ENCODE results near the gene DUOXA2.
A peak's percentile ranks its signal among the peaks of the same experiment; 100 is the strongest.
"Not testable (repeated sequence)": the region's sequence is repeated elsewhere in the genome, so short reads cannot be mapped to it uniquely, and the experiment has no call there.

The DUOXA2 gene

DNA sequence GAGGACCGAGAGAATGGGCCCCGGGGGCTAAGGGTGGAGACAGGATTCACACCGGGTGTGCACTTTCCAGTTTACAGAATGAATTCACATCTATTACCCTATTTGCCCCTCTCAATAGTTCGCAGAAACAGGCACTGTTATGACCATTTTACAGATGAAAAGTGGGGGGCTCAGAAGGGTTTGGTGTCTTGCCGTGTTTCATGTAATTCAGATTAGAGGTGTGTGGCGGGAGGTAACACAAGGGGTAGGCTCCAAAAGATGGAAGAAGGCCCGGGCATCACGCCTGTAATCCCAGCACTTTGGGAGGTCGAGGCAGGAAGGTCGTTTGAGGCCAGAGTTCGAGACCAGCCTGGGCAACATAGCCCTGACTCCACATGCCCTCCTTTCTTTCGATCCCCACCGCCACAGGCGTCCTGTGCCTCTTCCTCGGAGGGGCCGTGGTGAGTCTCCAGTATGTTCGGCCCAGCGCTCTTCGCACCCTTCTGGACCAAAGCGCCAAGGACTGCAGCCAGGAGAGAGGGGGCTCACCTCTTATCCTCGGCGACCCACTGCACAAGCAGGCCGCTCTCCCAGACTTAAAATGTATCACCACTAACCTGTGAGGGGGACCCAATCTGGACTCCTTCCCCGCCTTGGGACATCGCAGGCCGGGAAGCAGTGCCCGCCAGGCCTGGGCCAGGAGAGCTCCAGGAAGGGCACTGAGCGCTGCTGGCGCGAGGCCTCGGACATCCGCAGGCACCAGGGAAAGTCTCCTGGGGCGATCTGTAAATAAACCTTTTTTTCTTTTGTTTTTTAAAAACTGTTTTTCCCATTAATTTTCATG lies 3.4 kb downstream of the DUOXA2 start:
- DNase-seq: peak in 1 of 6 experiments; percentile 20

DNA sequence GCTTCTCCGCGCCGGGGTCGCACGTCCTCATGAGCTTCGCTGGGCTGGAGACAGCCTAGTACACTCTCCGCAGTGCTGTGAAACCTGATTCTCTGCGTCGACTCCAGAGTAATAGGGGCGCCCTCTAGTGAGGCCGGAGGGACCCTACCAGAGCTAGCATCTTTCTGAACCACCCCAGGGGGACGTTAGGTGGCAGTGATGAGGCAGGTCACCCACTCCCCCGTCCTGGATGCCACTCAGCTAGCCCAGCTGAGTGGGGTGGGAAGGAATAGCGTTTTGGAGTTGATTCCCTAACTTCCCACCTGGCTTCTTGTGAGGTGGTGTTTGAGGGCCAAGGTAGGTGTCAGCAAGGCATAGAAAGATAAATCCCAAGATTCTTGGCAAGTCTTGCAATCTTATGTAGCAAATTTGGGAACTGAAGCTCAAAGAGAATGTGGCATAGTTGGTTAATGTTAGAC lies 4.0 kb downstream of the DUOXA2 start:
- DNase-seq: peak; percentile 57 to 82 (median 74)

DNA sequence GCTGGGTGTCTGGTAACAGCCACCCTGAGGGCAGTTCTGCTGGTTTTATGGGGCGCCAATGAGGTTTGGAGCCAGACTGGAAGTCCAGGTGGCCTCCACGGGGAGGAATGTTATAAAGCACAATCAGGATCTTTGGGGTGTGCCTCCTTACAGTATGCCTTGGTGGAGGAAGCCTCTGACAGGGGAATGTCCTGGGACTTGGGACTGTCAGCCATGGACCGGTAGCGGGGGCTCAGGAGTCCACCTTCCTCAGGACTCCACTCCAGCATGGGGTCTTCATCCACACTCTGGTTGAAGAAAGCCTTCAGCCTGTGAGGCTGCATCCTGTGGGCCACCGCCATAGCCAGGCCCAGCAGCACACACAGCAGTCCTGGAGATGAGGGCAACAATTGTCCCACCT lies 4.9 kb downstream of the DUOXA2 start:
- no peak for DNase-seq

DNA sequence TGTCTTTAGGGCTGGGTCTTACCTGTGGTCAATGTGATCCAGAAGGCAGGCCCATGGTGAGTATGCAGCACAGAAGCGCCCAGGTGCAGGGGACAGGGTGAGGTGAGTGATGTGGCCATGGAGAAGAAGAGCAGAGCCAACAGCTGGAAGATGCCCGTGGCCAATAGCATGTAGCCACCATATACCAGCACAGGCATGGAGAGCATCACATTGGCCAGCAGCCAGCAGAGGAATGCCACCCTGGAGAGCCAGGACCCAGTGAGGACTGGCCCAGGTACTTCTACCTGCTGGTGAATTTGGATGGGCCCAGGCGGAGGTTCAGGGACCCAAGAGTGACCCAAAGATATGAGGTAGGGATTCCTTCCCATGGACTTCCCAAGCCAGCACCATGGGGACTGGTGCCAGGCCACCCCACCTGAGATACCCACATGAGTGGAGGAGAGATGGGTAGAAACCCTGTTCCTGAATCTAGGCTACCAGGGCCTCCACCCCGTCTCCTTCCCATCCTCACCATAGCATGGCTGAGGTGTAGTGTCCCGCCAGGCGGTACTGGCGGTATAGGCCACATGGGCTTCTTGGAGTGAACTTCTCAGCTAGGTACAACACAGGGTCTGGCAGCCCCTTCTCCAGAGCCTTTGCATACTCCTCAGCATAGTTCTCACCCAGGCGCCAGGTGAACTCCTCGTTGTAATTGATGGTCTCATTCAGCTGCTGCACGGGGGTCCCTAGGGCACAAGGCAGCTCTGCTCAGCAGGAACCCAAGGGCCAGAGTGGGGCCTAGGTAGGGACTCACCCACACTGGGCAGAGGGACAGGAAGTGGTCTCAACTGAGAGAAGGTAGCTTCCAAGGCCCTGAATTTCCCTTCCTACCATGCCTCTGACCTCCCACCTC lies 6.2 kb downstream of the DUOXA2 start:
- no peak for DNase-seq

DNA sequence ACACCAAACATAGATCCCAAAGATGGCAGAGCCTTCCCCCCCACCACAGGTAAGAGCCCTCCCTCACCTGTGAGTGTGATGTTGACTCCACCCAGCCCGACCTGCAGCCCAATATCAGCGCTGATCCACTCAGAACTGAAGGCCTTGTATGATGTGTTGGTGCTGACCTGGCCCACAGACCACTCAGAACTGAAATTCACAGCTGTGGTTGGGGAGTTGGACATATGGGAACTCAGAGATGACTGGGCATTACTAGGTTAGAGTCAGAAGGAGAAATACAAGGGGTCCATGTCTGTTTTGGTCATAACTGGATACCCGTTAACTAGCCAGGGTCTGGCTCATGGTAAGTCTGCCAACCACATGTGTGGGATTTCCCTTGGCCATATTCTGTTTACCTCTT lies 6.9 kb downstream of the DUOXA2 start:
- DNase-seq: no peak

DNA sequence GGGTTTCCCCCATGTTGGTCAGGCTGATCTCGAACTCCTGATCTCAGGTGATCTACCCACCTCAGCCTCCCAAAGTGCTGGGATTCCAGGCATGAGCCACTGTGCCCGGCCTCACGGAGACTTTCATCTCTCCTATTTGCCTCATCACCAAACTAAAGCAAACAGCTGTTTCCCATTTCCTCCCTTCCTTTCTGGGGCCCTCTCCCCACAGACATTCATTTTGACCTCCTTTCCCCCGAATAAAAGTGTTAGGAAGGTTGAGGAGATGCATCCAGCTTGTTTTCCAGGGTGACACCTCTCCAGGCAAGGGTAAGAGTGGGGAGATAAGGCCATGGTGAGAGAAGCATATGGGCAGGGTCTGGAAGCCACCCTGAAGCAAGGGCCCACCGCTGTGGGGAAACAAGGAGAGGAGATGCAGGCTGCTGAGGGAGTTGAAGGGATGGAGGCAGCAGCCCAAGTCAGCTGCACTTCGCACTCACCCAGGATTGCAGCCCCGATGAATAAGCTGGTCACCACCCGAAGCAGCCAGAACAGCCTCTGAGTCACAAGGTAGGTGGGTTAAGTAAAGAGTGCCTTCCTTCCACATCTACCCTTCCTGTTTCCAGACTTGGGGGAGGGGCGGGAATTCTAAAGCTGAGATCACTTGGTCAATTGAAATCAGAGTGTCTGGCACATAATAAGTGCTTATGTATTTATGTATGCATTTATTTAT lies 7.7 kb downstream of the DUOXA2 start:
- DNase-seq: no peak

DNA sequence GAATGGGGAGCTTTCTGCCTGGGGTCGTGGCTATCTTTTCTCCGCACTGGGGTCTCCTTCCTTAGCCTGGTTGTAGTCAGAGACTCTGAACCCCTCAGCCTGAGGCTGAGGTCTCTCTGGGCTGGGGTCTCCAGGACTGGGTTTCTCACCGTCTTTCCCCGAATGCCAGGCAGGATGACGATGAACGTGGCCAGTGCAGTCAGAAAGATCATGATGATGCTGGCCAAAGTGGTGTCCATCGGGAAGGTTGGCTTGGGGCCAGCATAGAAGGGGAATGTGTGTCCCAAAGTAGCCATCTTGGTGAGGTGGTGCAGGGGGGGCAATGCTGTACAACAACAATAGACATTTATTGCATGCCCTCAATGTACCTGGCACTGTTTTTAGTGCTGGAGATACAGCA lies 8.6 kb downstream of the DUOXA2 start:
- no peak for DNase-seq

DNA sequence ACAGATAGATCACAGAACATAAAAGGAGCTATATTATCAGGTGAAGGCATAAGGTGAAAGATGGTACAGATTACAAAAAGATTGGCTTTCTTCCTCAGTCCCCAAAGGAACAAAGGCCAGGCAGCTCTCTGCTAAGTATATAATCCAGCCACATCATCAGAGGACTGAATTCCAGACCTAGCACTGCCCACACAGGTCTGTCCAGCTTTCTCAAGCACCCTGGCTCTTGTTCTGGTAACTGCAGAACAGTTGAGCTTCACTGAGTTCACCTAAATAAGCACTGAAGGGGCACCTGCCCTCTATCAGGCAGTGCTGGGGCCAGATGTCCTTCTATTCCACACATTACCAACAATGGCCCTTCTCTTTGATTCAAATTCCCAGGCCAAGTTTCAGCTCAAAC lies 9.3 kb downstream of the DUOXA2 start:
- DNase-seq: no peak

DNA sequence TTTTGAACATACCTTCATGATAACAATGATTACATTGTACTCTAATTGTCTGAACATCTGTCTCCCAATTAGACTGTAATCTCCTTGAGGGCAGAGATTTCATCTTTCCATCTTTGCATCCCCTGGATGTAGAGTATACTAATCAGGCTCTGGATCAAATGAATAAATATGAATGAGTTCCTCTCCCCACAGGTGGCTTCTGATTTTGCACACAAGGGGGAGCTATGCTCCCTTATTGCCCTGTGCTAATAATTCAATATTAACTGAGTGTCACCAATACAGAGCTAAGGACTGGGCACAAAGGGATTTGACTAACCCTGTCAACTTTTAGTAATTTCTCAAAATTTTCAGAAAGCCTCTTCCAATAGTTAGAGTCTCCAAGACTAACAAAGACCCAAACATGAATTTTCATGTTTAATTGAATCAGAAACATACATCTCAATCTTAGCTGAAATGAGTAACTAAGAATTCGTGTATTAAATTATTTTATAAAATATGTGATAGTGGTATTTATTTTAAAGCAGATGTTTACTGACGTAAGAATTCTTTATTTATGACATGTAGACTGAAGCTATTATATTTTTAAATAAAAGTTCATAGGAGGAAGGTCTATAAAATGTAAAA lies 12.5 kb downstream of the DUOXA2 start:
- peak in 4 of 6 experiments; percentile 21 to 50 (median 36) for DNase-seq

DNA sequence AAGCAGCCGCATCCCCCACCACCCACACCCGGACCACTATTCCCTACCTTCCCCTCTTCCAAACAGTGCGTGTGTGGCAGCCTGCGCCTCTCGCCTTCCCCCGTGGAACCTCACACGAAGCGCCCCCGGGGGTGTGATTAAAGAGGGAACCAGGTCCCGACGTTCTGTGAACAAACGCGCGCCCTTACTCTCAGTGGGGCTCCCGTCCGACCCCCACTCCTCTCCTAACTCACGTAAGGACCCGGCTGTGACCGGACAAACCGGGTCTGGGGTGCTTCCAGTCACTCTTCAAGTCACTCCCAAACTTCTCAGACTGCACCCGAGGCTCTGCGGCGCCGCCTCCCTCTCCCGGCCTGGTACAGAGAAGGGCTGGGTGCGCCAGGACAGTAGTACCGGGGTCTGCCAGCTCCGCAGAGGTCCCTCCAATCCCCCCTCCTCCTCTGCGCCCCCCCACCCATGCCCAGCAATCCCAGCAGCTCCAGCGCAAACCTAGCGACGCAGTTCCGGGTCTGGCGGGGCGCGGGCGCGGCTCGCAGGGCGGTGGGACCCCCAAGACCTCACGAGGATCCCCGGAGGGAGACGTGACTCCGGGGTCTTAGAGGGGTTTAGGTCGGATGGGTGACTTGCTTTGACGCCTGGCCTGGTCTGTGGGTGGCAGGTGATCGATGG lies 15.0 kb downstream of the DUOXA2 start:
- no peak for DNase-seq

DNA sequence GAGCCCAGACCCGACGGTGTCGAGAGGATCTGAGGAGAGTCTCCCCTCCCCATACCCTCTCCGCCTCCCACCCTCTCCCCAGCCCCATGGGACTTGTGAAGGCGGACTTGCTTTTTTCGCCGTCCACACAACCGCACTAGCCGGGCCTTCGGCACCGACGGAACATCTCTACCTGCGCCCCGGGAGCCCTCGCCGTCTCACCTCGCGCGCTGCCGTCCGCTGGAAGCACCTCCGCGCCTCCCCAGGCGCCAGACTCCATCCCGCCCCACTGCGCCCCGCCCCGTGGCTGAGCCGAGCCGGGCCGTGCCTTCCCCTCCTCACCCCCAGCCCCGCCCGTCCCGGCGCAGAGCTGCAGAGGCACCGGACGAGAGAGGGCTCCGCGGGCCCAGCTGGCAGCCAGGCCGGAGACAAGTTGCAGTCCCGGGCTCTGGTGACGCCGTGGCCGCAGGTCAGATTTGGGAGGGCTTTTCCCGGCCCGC lies 15.6 kb downstream of the DUOXA2 start, which contains the start of the genes DUOX1 and DUOXA1:
Gene DUOX1, plus strand, starts transcription at position 344 of the 479 bp plus-strand sequence. CDS start 1,973 bp downstream, outside the sequence.
Gene DUOXA1, minus strand, starts transcription at position 229 of the 479 bp plus-strand sequence. CDS start 6,865 bp downstream, outside the sequence.
- DNase-seq: peak in 1 of 6 experiments; percentile 12

DNA sequence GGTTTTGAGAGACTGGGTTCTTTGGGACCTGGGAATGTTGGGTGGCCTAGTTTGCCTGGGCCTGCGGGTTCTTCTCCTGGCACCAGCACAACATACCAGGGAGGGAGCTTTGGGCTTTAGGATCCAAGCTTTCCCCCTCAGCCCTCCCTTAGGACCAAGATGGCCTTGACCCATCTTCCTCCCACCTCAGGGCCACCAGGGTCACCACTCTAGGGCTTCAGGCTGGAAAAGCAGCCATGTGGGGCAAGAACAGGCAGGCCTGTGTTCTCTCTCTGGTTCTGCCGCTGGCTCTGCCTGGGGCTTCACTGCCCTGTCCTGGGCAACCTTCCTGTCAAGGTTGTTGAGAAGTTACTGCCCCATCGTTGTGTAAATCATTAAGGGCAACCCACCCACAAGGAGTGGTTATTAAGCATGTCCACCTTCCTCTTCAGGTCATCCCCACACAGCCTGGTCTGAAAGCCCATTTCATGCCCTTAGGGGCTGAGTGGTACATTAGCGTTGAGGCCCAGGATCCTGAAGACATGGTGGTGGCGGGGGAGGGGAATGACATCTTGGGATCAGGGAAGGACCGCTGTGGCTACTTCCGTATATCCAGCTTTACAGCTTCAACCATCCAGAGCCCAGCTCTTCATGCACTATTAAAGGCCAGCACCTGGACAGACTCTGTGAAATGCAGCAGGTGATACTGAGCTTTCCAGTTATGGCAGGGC lies 16.3 kb downstream of the DUOXA2 start:
- DNase-seq: no peak

DNA sequence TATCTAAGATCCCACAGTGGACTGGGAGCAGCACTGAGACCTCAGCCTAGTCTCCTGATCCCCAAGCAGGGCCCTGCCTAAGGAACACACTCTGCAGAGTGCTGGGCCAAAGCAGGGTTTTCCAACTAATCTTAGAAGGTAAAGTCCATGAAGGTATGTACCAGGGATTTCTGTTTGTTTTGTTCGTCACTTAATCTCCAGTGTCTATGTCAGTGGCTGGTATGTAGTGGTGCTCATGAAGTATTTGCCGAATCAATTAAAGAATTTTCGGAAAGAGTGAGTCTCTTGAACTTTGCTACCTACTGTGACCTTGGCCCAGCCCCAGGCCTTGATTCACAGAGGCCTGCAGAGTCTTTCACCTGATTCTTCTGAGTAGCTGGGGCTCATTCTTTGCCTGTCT lies 17.4 kb downstream of the DUOXA2 start:
- DNase-seq: no peak

DNA sequence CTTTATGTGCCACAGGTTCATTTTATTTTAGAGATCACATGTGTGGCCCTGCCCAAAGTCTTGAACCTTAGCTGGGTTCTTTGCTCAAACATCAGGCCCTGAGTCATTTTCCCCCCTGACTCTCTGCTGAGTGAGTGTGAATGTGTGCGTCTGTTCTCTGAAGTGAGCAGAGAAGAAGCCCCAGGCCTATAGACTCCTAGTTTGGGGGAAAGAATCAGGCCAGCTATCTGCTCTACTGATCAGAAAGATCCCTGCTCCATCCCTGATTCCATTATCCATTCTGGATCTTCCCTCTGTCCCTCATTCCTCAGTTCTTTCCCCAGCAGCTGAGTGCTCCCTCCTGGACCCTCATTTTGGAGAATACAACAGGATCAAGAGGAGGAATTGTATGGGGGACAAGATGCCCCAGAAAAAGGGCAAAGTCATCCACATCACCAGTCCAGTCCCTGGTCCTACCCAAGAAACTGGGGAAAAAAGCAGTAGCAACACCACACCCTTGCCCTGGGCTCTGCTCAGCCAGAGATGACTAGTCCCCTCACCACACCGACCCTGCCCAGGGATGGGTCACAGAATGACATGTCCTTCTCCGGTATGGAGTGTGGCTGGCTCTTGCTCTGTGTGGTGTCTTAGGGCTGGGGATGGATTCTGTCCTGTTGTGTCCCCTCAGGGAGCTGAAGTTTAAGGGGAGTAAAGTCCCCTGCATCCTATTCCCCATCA lies 18.9 kb downstream of the DUOXA2 start:
- no peak for DNase-seq

DNA sequence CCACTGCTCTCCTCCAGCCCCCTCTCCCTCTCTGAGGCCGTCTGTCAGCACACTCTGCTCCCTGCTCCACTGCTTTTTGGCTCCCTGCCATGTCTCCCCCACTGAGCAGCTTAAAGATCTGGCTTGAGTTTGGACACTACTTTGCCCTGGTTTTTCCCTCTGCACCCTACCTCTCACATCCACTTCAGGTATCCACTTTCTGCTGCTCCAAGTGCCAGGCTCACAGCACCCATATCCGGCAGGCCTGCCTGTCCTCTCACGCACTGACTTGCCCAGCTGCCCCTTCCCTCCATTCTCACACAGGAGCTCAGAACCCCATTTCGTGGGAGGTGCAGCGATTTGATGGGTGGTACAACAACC lies 19.4 kb downstream of the DUOXA2 start:
- DNase-seq: no peak

DNA sequence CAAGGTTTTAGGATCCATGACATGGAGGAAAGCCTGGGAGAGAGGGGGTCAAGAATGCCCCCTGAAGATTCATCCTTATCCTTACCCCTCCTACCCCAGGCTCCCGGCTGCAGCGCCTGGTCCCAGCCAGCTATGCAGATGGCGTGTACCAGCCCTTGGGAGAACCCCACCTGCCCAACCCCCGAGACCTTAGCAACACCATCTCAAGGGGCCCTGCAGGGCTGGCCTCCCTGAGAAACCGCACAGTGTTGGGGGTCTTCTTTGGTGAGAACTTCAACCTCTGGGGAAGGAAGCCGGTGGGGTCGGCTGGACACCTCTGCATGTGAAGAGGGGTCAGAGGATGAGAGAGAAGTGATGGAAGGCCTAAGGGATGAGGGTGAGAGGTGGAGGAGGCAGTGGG lies 19.9 kb downstream of the DUOXA2 start:
- DNase-seq: no peak

DNA sequence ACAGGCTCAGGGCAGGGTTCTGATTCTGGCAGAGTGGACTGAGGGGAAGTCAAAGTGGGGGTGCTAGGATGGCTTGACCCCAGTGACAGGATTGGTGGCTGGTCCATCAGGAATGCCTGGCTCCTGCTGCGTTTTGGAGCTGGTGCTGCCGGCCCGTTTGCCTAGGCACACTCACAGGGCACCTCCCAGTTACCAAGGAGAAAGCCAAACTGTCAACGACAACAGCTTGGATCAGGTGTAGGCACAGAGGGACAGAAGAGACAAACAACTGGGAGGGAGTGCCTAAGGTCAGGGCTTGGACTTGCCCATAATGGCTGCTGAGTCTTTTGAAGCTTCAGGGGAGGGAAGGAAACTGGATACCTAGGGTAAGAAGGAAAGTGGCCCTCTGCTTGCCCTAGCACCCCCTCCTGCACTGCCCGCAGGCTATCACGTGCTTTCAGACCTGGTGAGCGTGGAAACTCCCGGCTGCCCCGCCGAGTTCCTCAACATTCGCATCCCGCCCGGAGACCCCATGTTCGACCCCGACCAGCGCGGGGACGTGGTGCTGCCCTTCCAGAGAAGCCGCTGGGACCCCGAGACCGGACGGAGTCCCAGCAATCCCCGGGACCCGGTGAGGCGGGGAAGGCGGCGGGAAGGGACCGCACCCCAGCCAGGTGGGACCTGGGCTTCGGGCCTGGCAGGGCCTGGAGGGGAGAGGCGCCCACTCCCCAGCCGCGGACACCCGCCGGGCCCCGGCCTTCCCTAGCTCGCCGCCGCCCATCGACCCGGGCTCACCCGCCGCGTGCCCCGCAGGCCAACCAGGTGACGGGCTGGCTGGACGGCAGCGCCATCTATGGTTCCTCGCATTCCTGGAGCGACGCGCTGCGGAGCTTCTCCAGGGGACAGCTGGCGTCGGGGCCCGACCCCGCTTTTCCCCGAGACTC lies 20.8 kb downstream of the DUOXA2 start:
- DNase-seq: peak in 3 of 6 experiments; percentile 2 to 14 (median 6)

DNA sequence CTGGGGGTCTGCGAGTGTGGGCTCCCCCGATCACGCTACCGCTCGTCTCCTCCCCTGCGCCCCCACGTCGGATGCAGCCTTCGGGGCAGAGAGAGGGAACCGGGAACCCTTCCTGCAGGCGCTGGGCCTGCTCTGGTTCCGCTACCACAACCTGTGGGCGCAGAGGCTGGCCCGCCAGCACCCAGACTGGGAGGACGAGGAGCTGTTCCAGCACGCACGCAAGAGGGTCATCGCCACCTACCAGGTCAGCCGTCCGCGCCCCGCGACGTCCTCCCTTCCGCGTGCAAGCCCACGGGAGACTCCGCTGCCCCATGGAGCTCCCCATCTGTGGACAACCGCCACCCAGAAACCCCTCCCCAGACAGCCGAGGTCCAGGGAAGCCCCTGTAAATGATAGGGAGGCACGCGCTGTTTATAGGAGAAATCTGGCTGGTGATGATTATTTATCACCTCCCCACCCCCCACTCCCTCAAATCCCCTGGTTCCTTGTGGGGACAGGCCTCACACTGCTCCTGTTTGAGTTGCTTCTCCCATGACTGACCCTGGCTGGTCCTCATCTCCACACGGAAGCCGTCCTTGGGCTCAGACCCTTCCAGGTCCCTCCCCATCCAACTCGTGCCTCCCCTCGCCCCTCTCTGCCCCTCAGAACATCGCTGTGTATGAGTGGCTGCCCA lies 21.7 kb downstream of the DUOXA2 start:
- not testable (repeated sequence) for DNase-seq

DNA sequence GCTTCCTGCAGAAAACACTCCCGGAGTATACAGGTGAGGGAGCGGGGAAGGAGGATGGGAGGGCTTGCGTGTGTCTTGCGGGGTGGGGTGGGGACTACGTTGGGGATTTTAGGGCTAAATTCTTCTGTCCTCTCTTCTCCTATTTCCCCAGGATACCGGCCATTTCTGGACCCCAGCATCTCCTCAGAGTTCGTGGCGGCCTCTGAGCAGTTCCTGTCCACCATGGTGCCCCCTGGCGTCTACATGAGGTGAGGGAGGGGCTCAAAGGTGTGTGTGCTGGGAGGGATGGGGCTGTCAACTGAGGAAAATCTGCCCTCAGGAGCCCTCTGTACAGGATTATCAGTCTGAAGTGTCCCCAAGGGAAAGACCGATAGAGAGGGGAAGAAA lies 22.2 kb downstream of the DUOXA2 start:
- peak in 2 of 6 experiments; percentile 4 to 9 for DNase-seq
